DND-41 (cell line): ENCODE data around the gene MVK.

ENCODE experiments used
- ATAC-seq: fragments of 200-7000 bp; cut with Tn5 transposase; 3 replicates; pipeline ENCODE4 v1.9.1; 2021; ENCODE audit warnings: low read depth; ENCODE audit not compliant: insufficient read depth
- DNase-seq: peaks from one replicate; pipeline ENCODE4 v3.0.0-alpha.2; 2020
- H2AFZ ChIP-seq: 2 replicates; pipeline ENCODE4 v1.6.0; 2012; ENCODE audit warnings: low read depth, low read length
- H3K27ac ChIP-seq: 2 replicates; pipeline ENCODE4 v1.5.1; 2012; ENCODE audit warnings: low read length, inconsistent platforms
- H3K27me3 ChIP-seq: fragments of 200-600 bp; sonication (generic); 2 replicates; pipeline ENCODE4 v1.6.0; 2012; ENCODE audit warnings: low read length, mild to moderate bottlenecking, inconsistent platforms; ENCODE audit not compliant: insufficient read depth, poor library complexity
- H3K36me3 ChIP-seq: 2 replicates; pipeline ENCODE4 v1.5.1; 2012; ENCODE audit warnings: low read length, inconsistent platforms; ENCODE audit not compliant: insufficient read depth
- H3K4me1 ChIP-seq: 2 replicates; pipeline ENCODE4 v1.5.1; 2012; ENCODE audit warnings: mild to moderate bottlenecking, low read length; ENCODE audit not compliant: insufficient read depth
- H3K4me2 ChIP-seq: 2 replicates; pipeline ENCODE4 v1.6.0; 2012; ENCODE audit warnings: mild to moderate bottlenecking, moderate library complexity, low read length, inconsistent platforms; ENCODE audit not compliant: insufficient read depth
- H3K4me3 ChIP-seq, 2 experiments: fragments of 200-600 bp in 1 of 2; shearing (Covaris generic) in 1 of 2; 2 replicates each; pipeline ENCODE4 v1.5.1; 2012 to 2016; ENCODE audit warnings: inconsistent platforms in 2 of 2, low read length in 2 of 2, mild to moderate bottlenecking in 2 of 2, low read depth in 1 of 2, moderate library complexity in 1 of 2
- H3K79me2 ChIP-seq: 2 replicates; pipeline ENCODE4 v1.6.0; 2012; ENCODE audit warnings: low read length, inconsistent platforms; ENCODE audit not compliant: insufficient read depth
- H3K9ac ChIP-seq: 2 replicates; pipeline ENCODE4 v1.6.0; 2012; ENCODE audit warnings: low read depth, mild to moderate bottlenecking, inconsistent platforms, low read length, moderate library complexity
- H3K9me3 ChIP-seq: 2 replicates; pipeline ENCODE4 v1.5.1; 2012; ENCODE audit warnings: low read length, moderate library complexity, mild to moderate bottlenecking, inconsistent platforms; ENCODE audit not compliant: insufficient read depth, severe bottlenecking
- H4K20me1 ChIP-seq: 2 replicates; pipeline ENCODE4 v1.6.0; 2012; ENCODE audit warnings: low read length; ENCODE audit not compliant: insufficient read depth
- CTCF ChIP-seq: IDR thresholded peaks from 2 replicates; pipeline ENCODE4 v1.5.1; 2012; ENCODE audit warnings: borderline replicate concordance, low read length, moderate library complexity, mild to moderate bottlenecking; ENCODE audit not compliant: poor library complexity, severe bottlenecking; ENCODE audit errors: extremely low read depth
- EZH2 ChIP-seq: IDR thresholded peaks from 3 replicates; pipeline ENCODE4 v1.6.1; 2012; ENCODE audit warnings: borderline replicate concordance, low read depth, mild to moderate bottlenecking, moderate library complexity, low read length, inconsistent platforms; ENCODE audit not compliant: severe bottlenecking

MVK gene

DNA sequence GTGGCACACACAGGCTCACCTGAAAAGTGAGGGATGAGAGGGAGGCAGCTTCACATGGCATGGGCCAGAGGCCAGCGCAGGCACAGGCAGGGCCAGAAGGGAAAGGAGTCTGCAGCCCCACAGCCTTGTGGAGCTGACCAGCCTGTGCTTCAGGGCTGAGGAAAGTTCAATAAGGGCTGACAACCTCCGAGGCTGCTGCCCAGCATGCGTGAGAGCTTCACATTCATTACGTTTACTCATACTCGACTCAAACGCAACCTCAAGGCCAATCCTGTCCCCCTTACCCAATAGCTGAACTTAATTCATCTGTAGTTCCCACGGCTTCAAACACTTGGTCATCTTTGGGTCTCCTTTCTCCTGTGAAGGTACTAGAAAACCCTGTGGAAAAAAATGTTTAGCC is 5.1 kb upstream of the MVK start:
- H3K4me1 ChIP-seq: peaks cover 21% of the 10 kb centered on the region
- H3K27me3 ChIP-seq: no peaks in the 10 kb centered on the region
- peaks cover 13% of the 10 kb centered on the region for H3K79me2 ChIP-seq
- no peak overlapping the region for H3K9ac ChIP-seq
- H4K20me1 ChIP-seq: no peaks in the 10 kb centered on the region; the same call in 1 of the 2 replicates
- H3K4me2 ChIP-seq: no peak overlapping the region
- TF ChIP-seq CTCF: no peak
- TF ChIP-seq EZH2: no peak
- H3K27ac ChIP-seq: no peak overlapping the region
- no peak overlapping the region for H3K4me3 ChIP-seq
- no peak overlapping the region for H2AFZ ChIP-seq
- no peak for ATAC-seq
- DNase-seq: no peak
- no peaks in the 10 kb centered on the region for H3K9me3 ChIP-seq
- H3K36me3 ChIP-seq: peaks cover 73% of the 10 kb centered on the region

GRCh38 chr12:109571773-109572505 is 1.7 kb upstream of the MVK start:
- Histone ChIP-seq H3K9ac (peak overlapping the region; percentile 89; the same call in 1 of the 2 replicates), H3K27ac (peak overlapping the region; percentile 3; the same call in 1 of the 2 replicates), H3K4me1 (peaks cover 37% of the 10 kb centered on the region), H3K4me2 (peak overlapping the region; percentile 97), H3K9me3 (no peaks in the 10 kb centered on the region), H3K36me3 (peaks cover 58% of the 10 kb centered on the region), H3K4me3 (peak overlapping the region in 1 of 2 experiments; percentile 99; a peak in 1 of 4 replicates), H3K27me3 (no peaks in the 10 kb centered on the region), H3K79me2 (peaks cover 32% of the 10 kb centered on the region), H2AFZ (no peak overlapping the region), H4K20me1 (no peaks in the 10 kb centered on the region)
- DNase-seq: no peak
- no peak for ATAC-seq
- TF ChIP-seq EZH2 (no peak), CTCF (no peak)

DNA sequence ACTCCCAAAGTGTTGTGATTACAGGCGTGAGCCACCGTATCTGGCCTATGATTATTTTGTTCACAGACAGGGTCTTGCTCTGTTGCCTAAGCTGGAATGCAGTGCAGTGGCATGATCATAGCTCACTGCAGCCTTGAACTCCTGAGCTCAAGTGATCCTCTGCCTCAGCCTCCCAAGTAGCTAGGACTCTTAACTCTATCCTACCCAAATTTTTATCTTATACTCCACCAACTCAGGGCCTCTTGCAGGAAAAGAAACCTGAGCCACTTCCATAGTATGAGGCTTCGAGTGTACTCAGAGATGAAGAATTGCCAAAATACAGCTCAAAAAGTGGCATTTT is 1.1 kb upstream of the MVK start:
- peaks cover 58% of the 10 kb centered on the region for H3K36me3 ChIP-seq
- no peak for ATAC-seq
- H3K9ac ChIP-seq: peak overlapping the region; percentile 89

More for the DNA sequence above, 1.1 kb upstream of the MVK start:
- H2AFZ ChIP-seq: peak overlapping the region; percentile 98
- H4K20me1 ChIP-seq: no peaks in the 10 kb centered on the region
- H3K4me1 ChIP-seq: peaks cover 37% of the 10 kb centered on the region
- H3K4me2 ChIP-seq: peak overlapping the region; percentile 97
- H3K4me3 ChIP-seq: peak overlapping the region; percentile 58 to 99; a peak in 3 of 4 replicates
- H3K27me3 ChIP-seq: no peaks in the 10 kb centered on the region
- no peaks in the 10 kb centered on the region for H3K9me3 ChIP-seq
- DNase-seq: no peak
- H3K79me2 ChIP-seq: peaks cover 32% of the 10 kb centered on the region
- TF ChIP-seq CTCF (no peak), EZH2 (no peak)
- H3K27ac ChIP-seq: peak overlapping the region; percentile 96
